Esophagus muscularis mucosa (tissue), 4 donors: Measurements from ENCODE around the gene AZI2. TPM values are rescaled to one million over a fixed set of nuclear protein-coding genes. Genes with fewer than 3 reads are reported as not detected.

Experiments used
- DNase-seq: peaks from one replicate; pipeline ENCODE4 v3.0.0-alpha.2; 2017; ENCODE audit errors: extremely low spot score
- H3K27ac ChIP-seq, 4 donors: fragments of 200-600 bp; sonication (generic); replicated peaks in 1 of 4; 1 replicate in 3 of 4; 2 replicates in 1 of 4; pipeline ENCODE4 v1.5.1; 2016 to 2019; ENCODE audit warnings: mild to moderate bottlenecking in 1 of 4
- H3K27me3 ChIP-seq, 4 donors: fragments of 200-600 bp; sonication (generic); one replicate each; pipeline versions ENCODE4 v1.5.1 to v1.6.0; 2016 to 2019
- H3K36me3 ChIP-seq, 4 donors: fragments of 200-600 bp; sonication (generic); one replicate each; pipeline ENCODE4 v1.5.1; 2016 to 2019
- H3K4me1 ChIP-seq, 4 donors: fragments of 200-600 bp; sonication (generic); one replicate each; pipeline ENCODE4 v1.5.1; 2016 to 2019
- H3K4me3 ChIP-seq, 4 donors: fragments of 200-600 bp; sonication (generic); 1 replicate in 2 of 4; 2 replicates in 2 of 4; pipeline ENCODE4 v1.5.1; 2016 to 2019; ENCODE audit warnings: mild to moderate bottlenecking in 4 of 4, moderate library complexity in 1 of 4
- H3K9me3 ChIP-seq, 4 donors: fragments of 200-600 bp; sonication (generic); 1 replicate in 3 of 4; 2 replicates in 1 of 4; pipeline ENCODE4 v1.5.1; 2016 to 2019
- EP300 ChIP-seq: sonication (generic); formaldehyde crosslinking; IDR thresholded peaks from one replicate; pipeline ENCODE4 v1.6.1; 2017; ENCODE audit warnings: antibody characterized with exemption
- POLR2A ChIP-seq: fragments of 450-650 bp; IDR thresholded peaks from one replicate; pipeline ENCODE4 v1.6.1; 2017; ENCODE audit warnings: antibody characterized with exemption, moderate library complexity, mild to moderate bottlenecking, low read depth
- POLR2AphosphoS5 ChIP-seq, 2 donors: sonication (generic); formaldehyde crosslinking; IDR thresholded peaks; one replicate each; pipeline ENCODE4 v1.6.1; 2017; ENCODE audit warnings: antibody characterized with exemption in 2 of 2
- WGBS: methylation state at CpG from one replicate; pipeline ENCODE4 v1.1.5; 2018; 5-methylcytosine and 5-hydroxymethylcytosine counted together
- intact Hi-C: fragments of 100-400 bp; cut with DNase I; formaldehyde crosslinking; loops from one replicate; pipeline ENCODE4 v1.15.1; 2023
- total RNA-seq, 4 donors: library from RNA; depleted of rRNA; stranded (reverse); fragments of >200 nt; gene quantifications; one replicate each; pipeline versions ENCODE4 v1.1.0 to v1.2.1, GENCODE V29; 2016
- TF ChIP-seq, protein P1 (sequence below), 3 experiments: fragments of 200-600 bp in 2 of 3; fragments of 450-650 bp in 1 of 3; sonication (generic) in 2 of 3; IDR thresholded peaks; one replicate each; pipeline ENCODE4 v1.5.1; 2017 to 2019; ENCODE audit warnings: antibody characterized with exemption in 3 of 3, mild to moderate bottlenecking in 2 of 3, moderate library complexity in 1 of 3

Gene AZI2
- total RNA-seq, 4 donors from 2014 or later: 40.0 to 71.9 (median 56.5) TPM

- H3K4me1 ChIP-seq: no peaks in the 10 kb centered on the region
- H3K27ac ChIP-seq: no peak overlapping the region
- no peaks in the 10 kb centered on the region for H3K9me3 ChIP-seq
- peaks cover 8 to 54% (median 24%) of the 10 kb centered on the region in 4 donors for H3K36me3 ChIP-seq
- H3K27me3 ChIP-seq: no peaks in the 10 kb centered on the region
- WGBS: 78% methylated on average over 1 of the region's 1 CpG
- no peak for TF ChIP-seq EP300
- TF ChIP-seq, protein P1, sequence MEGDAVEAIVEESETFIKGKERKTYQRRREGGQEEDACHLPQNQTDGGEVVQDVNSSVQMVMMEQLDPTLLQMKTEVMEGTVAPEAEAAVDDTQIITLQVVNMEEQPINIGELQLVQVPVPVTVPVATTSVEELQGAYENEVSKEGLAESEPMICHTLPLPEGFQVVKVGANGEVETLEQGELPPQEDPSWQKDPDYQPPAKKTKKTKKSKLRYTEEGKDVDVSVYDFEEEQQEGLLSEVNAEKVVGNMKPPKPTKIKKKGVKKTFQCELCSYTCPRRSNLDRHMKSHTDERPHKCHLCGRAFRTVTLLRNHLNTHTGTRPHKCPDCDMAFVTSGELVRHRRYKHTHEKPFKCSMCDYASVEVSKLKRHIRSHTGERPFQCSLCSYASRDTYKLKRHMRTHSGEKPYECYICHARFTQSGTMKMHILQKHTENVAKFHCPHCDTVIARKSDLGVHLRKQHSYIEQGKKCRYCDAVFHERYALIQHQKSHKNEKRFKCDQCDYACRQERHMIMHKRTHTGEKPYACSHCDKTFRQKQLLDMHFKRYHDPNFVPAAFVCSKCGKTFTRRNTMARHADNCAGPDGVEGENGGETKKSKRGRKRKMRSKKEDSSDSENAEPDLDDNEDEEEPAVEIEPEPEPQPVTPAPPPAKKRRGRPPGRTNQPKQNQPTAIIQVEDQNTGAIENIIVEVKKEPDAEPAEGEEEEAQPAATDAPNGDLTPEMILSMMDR (IDR thresholded peaks at IDR 0.05): no peak
- no peak for TF ChIP-seq POLR2AphosphoS5 (IDR thresholded peaks at IDR 0.05)
- no peak for TF ChIP-seq POLR2A
- DNase-seq: no peak
- H3K4me3 ChIP-seq: no peak overlapping the region
- intact Hi-C loops: no loop called here
Observed at GRCh38 chr3:28322464-28322863, 26.2 kb downstream of the AZI2 start.

DNA sequence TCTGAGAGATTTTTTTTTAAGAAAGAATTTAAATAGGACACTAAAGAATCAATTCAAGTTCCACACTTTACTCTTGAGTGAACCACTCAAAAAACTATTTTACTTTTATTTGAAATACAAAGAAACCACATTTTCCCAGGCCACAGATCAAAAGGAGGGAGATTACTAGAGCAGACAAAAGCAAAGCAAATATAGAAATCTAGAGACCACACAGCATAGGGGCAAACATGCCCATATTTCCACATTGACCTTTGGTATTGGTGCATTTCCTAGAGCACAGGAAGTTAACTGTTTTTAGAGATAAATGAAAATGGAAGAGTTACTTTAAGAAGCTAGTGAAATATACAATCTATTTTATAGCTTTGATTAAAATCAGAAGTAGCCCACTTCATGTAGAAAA lies 27.6 kb downstream of the AZI2 start:
- no peak for DNase-seq
- no peaks in the 10 kb centered on the region for H3K27me3 ChIP-seq
- TF ChIP-seq EP300 (no peak), POLR2A (no peak), POLR2AphosphoS5 (IDR thresholded peaks at IDR 0.05) (no peak)
- TF ChIP-seq, protein P1 (IDR thresholded peaks at IDR 0.05): no peak
- H3K27ac ChIP-seq: no peak overlapping the region
- intact Hi-C loops: no loop called here
- no peaks in the 10 kb centered on the region for H3K4me1 ChIP-seq
- peaks cover 8 to 50% (median 21%) of the 10 kb centered on the region in 4 donors for H3K36me3 ChIP-seq
- H3K4me3 ChIP-seq: no peak overlapping the region
- no peaks in the 10 kb centered on the region for H3K9me3 ChIP-seq

DNA sequence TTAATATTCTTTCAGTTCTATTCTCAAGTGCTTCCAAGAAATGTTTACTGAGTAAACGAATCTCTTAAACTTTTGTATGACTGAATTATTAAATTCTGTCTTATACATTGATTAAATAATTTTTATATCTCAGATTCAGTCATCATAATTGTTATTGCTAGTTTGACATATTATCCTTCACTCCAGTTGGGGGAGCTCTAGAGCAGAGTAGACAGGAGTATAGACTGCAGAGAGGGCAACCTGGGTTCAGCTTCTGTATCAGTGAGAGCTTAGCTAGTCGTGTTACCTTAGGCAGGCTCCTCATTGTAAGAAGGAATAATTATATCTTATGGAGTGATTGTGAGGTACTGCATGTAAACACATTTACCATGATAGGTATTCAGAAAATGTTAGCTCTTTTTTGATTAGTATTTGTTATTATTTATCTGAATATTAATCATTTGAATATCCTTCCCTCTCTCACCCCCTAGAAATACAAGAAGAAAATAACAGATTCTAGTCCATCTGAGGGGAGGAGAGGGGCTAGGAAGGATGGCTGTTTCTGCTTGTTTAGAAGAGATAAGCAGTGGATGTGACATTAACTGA lies 31.1 kb downstream of the AZI2 start:
- H3K27ac ChIP-seq: no peak overlapping the region
- TF ChIP-seq POLR2A: no peak
- TF ChIP-seq, protein P1 (IDR thresholded peaks at IDR 0.05): peak; percentile 25 to 52 (median 38)
- WGBS: 52% methylated on average over 2 of the region's 2 CpGs
- H3K27me3 ChIP-seq: no peaks in the 10 kb centered on the region
- intact Hi-C loops: no loop called here
- H3K9me3 ChIP-seq: no peaks in the 10 kb centered on the region
- DNase-seq: no peak
- no peaks in the 10 kb centered on the region for H3K4me1 ChIP-seq
- peaks cover 0 to 25% (median 3%) of the 10 kb centered on the region in 4 donors for H3K36me3 ChIP-seq
- no peak overlapping the region for H3K4me3 ChIP-seq

DNA sequence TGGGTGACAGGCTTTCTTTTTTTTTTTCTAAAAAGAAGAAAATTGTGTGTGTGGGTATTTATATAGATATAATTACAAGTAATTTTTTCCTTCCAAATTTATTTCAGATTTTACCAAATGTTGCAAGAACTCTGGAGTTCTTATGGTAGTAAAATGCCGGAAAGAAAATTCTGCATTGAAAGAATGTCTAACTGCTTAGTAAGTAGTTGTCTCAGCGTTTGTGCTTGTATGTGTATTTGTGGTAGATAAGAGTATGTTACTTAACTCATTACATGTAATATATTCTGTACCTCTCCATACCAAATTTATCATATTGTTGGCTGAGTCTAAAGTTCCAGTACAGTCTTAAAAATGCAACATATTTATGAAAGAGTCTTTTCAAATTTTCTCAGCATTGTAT lies 32.4 kb downstream of the AZI2 start:
- intact Hi-C loops: no loop called here
- no peak for DNase-seq

More for the DNA sequence above, 32.4 kb downstream of the AZI2 start:
- Histone ChIP-seq H3K36me3 (peaks cover 0 to 21% (median 3%) of the 10 kb centered on the region in 4 donors), H3K27ac (no peak overlapping the region), H3K27me3 (no peaks in the 10 kb centered on the region), H3K4me3 (no peak overlapping the region), H3K4me1 (no peaks in the 10 kb centered on the region), H3K9me3 (no peaks in the 10 kb centered on the region)
- TF ChIP-seq POLR2AphosphoS5 (IDR thresholded peaks at IDR 0.05) (no peak), EP300 (no peak), POLR2A (no peak)
- TF ChIP-seq, protein P1 (IDR thresholded peaks at IDR 0.05): no peak
- WGBS: 93% methylated on average over 2 of the region's 2 CpGs
